Breast epithelium (tissue), 4 donors: ENCODE measurements around the gene PCCB. TPM values are rescaled to one million over a fixed set of nuclear protein-coding genes. Genes with fewer than 3 reads are reported as not detected.
"Not testable (repeated sequence)": the region's sequence is repeated elsewhere in the genome, so short reads cannot be mapped to it uniquely, and the experiment has no call there.

Experiments
- DNase-seq, 2 donors: peaks; one replicate each; pipeline ENCODE4 v3.0.0-alpha.2; 2019; ENCODE audit warnings: low spot score in 2 of 2
- H3K27ac ChIP-seq, 2 donors: fragments of 200-600 bp; sonication (generic) in 1 of 2; one replicate each; pipeline ENCODE4 v1.5.1; 2016 to 2019; ENCODE audit warnings: mild to moderate bottlenecking in 1 of 2
- H3K27me3 ChIP-seq, 2 donors: fragments of 200-600 bp; sonication (generic) in 1 of 2; one replicate each; pipeline versions ENCODE4 v1.5.1 to v1.6.0; 2017 to 2019; ENCODE audit warnings: control low read depth in 1 of 2, mild to moderate bottlenecking in 1 of 2
- H3K36me3 ChIP-seq: fragments of 200-600 bp; one replicate; pipeline ENCODE4 v1.5.1; 2019
- H3K4me1 ChIP-seq, 2 donors: fragments of 200-600 bp; sonication (generic); one replicate each; pipeline ENCODE4 v1.5.1; 2016 to 2019; ENCODE audit warnings: control low read depth in 1 of 2
- H3K4me3 ChIP-seq, 3 donors: fragments of 200-600 bp; sonication (generic); 1 replicate in 2 of 3; 2 replicates in 1 of 3; pipeline ENCODE4 v1.5.1; 2016 to 2019; ENCODE audit warnings: mild to moderate bottlenecking in 3 of 3, moderate library complexity in 2 of 3
- H3K9me3 ChIP-seq, 2 donors: fragments of 200-600 bp; sonication (generic) in 1 of 2; one replicate each; pipeline ENCODE4 v1.5.1; 2016 to 2019; ENCODE audit warnings: control low read depth in 1 of 2
- POLR2A ChIP-seq: fragments of 450-650 bp; IDR thresholded peaks from one replicate; pipeline ENCODE4 v1.6.1; 2016; ENCODE audit warnings: antibody characterized with exemption, mild to moderate bottlenecking, moderate library complexity
- POLR2AphosphoS5 ChIP-seq, 3 donors: sonication (generic); formaldehyde crosslinking; IDR thresholded peaks; one replicate each; pipeline ENCODE4 v1.6.1; 2017; ENCODE audit warnings: antibody characterized with exemption in 3 of 3
- intact Hi-C: fragments of 100-400 bp; cut with DNase I; formaldehyde crosslinking; loops from one replicate; pipeline ENCODE4 v1.15.1; 2023; ENCODE audit warnings: low total_unique reads
- total RNA-seq, 3 donors: library from RNA; depleted of rRNA; stranded (reverse); fragments of >200 nt; gene quantifications; one replicate each; pipeline ENCODE4 v1.1.0, GENCODE V29; 2016
- TF ChIP-seq, protein P1 (sequence below), 3 donors: fragments of 450-650 bp; IDR thresholded peaks; one replicate each; pipeline ENCODE4 v1.5.1; 2016 to 2017; ENCODE audit warnings: antibody characterized with exemption in 3 of 3, mild to moderate bottlenecking in 3 of 3, moderate library complexity in 3 of 3

PCCB gene
- total RNA-seq, 3 donors from 2014 or later, result 24.9 to 35.0 (median 31.3) TPM

DNA sequence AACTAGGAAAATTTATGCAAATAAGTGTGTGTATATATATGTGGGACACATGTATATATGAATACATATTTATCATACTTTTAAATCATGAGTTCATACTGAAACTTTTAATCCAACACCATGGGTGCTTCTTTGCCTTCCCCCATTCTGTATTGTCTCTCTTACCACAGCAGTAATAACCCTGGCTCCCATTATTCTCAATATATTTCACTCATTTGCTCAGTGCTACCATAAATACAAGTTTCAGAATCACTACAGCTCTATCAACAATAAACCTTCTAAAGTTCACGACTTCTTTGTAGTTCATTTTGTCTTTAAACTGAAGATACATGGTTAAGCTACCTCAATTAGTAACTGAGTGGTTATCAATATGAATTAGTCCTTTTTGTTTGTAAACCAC lies 82.2 kb downstream of the PCCB start:
- Histone ChIP-seq H3K36me3 (no peaks in the 10 kb centered on the region), H3K4me3 (no peak overlapping the region), H3K27me3 (no peaks in the 10 kb centered on the region), H3K4me1 (no peaks in the 10 kb centered on the region), H3K9me3 (no peaks in the 10 kb centered on the region), H3K27ac (no peak overlapping the region)
- TF ChIP-seq POLR2A (no peak), POLR2AphosphoS5 (IDR thresholded peaks at IDR 0.05) (no peak)
- TF ChIP-seq, protein P1, sequence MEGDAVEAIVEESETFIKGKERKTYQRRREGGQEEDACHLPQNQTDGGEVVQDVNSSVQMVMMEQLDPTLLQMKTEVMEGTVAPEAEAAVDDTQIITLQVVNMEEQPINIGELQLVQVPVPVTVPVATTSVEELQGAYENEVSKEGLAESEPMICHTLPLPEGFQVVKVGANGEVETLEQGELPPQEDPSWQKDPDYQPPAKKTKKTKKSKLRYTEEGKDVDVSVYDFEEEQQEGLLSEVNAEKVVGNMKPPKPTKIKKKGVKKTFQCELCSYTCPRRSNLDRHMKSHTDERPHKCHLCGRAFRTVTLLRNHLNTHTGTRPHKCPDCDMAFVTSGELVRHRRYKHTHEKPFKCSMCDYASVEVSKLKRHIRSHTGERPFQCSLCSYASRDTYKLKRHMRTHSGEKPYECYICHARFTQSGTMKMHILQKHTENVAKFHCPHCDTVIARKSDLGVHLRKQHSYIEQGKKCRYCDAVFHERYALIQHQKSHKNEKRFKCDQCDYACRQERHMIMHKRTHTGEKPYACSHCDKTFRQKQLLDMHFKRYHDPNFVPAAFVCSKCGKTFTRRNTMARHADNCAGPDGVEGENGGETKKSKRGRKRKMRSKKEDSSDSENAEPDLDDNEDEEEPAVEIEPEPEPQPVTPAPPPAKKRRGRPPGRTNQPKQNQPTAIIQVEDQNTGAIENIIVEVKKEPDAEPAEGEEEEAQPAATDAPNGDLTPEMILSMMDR (IDR thresholded peaks at IDR 0.05), result no peak
- intact Hi-C loops, result no loop called here
- no peak for DNase-seq

DNA sequence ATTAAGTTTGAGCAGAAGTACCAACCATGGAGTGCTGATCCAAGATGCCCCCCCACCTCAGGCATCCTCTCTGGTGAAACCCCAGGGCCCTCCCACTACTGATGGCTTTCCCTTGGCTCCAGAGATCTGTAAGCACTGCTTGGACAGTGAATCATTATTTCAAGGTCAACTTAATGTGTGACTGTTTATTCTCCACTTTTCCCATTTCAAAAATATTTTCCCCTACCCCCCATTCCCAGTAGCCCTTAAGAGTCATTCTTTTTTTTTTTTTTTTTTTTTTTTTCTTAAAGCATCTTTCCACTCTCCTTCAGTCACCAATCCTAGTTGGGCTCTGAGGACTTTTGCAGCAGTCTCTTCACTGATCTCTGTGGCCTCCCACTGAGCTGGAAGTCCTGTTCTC lies 82.6 kb downstream of the PCCB start:
- Histone ChIP-seq H3K4me1 (no peaks in the 10 kb centered on the region), H3K36me3 (no peaks in the 10 kb centered on the region), H3K27me3 (no peaks in the 10 kb centered on the region), H3K27ac (no peak overlapping the region), H3K9me3 (no peaks in the 10 kb centered on the region), H3K4me3 (no peak overlapping the region)
- intact Hi-C loops, result no loop called here
- TF ChIP-seq POLR2A, result no peak
- TF ChIP-seq, protein P1 (IDR thresholded peaks at IDR 0.05), result no peak
- TF ChIP-seq POLR2AphosphoS5 (IDR thresholded peaks at IDR 0.05), result no peak
- DNase-seq, result no peak

DNA sequence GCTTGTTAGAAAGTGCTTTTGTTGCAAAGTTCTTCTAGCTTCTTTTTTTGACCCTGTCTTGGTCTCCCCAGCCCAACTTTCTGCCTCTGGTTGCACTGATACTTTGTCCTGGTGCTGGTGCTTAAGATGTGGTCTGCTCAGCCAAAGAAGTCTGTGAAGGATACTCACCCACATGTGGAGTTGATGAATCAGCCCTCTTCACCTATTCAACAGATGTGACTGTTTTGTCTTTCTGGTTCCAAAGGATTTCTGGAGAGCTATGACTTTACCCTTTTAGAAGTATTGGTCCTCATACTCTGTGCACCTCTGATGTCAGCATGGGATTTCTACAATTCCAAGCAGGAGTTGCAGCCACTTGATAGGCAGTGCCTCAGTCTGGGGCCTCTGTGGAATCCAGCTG lies 84.1 kb downstream of the PCCB start:
- Histone ChIP-seq H3K9me3 (no peaks in the 10 kb centered on the region), H3K27ac (no peak overlapping the region), H3K4me3 (no peak overlapping the region), H3K4me1 (no peaks in the 10 kb centered on the region), H3K36me3 (no peaks in the 10 kb centered on the region), H3K27me3 (no peaks in the 10 kb centered on the region)
- TF ChIP-seq POLR2AphosphoS5 (IDR thresholded peaks at IDR 0.05) (no peak), POLR2A (no peak)
- TF ChIP-seq, protein P1 (IDR thresholded peaks at IDR 0.05), result no peak
- DNase-seq, result no peak
- intact Hi-C loops, result no loop called here

DNA sequence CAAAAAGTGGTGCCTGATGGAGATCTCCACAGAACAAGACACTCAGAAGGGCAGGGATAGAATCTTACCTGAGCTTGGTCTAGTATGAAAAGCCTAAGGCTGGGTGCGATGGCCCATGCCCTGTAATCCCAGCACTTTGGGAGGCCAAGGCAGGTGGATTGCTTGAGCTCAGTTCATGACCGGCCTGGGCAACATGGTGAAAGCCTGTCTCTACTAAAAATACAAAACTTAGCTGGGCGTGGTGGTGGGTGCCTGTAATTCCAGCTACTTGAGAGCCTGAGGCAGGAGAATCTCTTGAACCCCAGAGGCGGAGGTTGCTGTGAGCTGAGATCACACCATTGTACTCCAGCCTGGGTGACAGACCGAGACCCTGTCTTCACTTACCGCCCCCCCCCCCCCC lies 84.6 kb downstream of the PCCB start:
- intact Hi-C loops, H3K4me3 ChIP-seq, H3K36me3 ChIP-seq, DNase-seq, H3K27me3 ChIP-seq, H3K27ac ChIP-seq, H3K4me1 ChIP-seq, H3K9me3 ChIP-seq: not testable (repeated sequence)

DNA sequence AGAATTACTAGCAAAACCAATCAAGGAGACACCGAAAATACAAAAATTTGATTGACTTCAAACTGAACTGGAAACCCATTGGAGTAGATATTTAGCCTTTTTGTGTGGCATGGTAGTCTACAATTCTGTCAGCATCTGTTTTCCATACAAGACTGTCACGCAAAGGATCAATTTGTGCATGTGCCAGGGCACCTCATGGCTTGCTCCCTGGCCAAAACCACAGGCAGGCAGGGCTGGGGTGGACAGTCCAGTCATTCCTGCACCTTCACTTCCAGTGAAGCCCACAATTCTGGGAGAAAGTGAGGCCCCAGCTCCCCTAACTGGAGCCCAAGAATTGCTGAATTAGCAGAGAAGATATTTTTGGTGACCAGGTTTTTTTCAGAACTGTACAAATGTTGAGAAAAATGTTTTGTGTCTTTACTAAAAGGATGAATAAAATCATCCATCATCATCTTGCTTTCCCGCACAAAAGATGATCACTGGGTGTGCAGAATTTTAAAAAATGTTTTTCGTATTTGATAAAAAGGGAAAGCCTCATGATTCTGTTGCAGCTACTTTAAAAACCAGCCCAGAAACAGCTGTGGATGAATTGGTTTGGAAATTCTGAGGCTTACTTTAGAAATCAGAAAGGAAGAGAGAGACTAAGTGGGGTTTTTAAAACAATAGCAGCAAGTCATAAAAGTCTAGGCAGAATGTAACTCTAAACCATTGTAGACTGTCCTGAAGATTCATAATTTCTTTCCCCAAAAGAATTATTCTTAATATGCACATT lies 86.4 kb downstream of the PCCB start:
- Histone ChIP-seq H3K27me3 (no peaks in the 10 kb centered on the region), H3K36me3 (no peaks in the 10 kb centered on the region), H3K9me3 (no peaks in the 10 kb centered on the region), H3K4me3 (no peak overlapping the region), H3K4me1 (no peaks in the 10 kb centered on the region), H3K27ac (no peak overlapping the region)
- no peak for TF ChIP-seq POLR2A
- TF ChIP-seq POLR2AphosphoS5 (IDR thresholded peaks at IDR 0.05), result no peak
- TF ChIP-seq, protein P1 (IDR thresholded peaks at IDR 0.05), result no peak
- intact Hi-C loops, result no loop called here
- DNase-seq, result no peak
